Prostate gland (tissue), 2 donors: ENCODE measurements around the gene TECR.

ENCODE experiments used
- POLR2A ChIP-seq: fragments of 450-650 bp; IDR thresholded peaks from one replicate; pipeline ENCODE4 v1.6.1; 2016; ENCODE audit warnings: antibody characterized with exemption, mild to moderate bottlenecking
- POLR2AphosphoS5 ChIP-seq: sonication (generic); formaldehyde crosslinking; IDR thresholded peaks from one replicate; pipeline ENCODE4 v1.6.1; 2017; ENCODE audit warnings: antibody characterized with exemption
- TF ChIP-seq, protein P1 (sequence below), 4 experiments: fragments of 200-600 bp in 2 of 4; fragments of 450-650 bp in 2 of 4; sonication (generic) in 2 of 4; IDR thresholded peaks; 1 replicate in 3 of 4; 2 replicates in 1 of 4; pipeline ENCODE4 v1.5.1; 2016 to 2019; ENCODE audit warnings: antibody characterized with exemption in 4 of 4, mild to moderate bottlenecking in 2 of 4, moderate library complexity in 2 of 4

GRCh38 chr19:14502334-14503092, 26.9 kb upstream of the TECR start:
- TF ChIP-seq, protein P1, sequence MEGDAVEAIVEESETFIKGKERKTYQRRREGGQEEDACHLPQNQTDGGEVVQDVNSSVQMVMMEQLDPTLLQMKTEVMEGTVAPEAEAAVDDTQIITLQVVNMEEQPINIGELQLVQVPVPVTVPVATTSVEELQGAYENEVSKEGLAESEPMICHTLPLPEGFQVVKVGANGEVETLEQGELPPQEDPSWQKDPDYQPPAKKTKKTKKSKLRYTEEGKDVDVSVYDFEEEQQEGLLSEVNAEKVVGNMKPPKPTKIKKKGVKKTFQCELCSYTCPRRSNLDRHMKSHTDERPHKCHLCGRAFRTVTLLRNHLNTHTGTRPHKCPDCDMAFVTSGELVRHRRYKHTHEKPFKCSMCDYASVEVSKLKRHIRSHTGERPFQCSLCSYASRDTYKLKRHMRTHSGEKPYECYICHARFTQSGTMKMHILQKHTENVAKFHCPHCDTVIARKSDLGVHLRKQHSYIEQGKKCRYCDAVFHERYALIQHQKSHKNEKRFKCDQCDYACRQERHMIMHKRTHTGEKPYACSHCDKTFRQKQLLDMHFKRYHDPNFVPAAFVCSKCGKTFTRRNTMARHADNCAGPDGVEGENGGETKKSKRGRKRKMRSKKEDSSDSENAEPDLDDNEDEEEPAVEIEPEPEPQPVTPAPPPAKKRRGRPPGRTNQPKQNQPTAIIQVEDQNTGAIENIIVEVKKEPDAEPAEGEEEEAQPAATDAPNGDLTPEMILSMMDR (IDR thresholded peaks at IDR 0.05) = no peak
- TF ChIP-seq POLR2AphosphoS5 (no peak), POLR2A (no peak)
